SK-N-SH treated with all-trans-retinoic acid at 6 μM for 48 hours (cell line): ENCODE results near the gene INPP4B.
"Not testable (repeated sequence)": the region's sequence is repeated elsewhere in the genome, so short reads cannot be mapped to it uniquely, and the experiment has no call there.

ENCODE experiments used
- ATAC-seq: fragments of 200-7000 bp; cut with Tn5 transposase; 3 replicates; pipeline ENCODE4 v1.9.1; 2020; ENCODE audit warnings: mild to moderate bottlenecking, moderate library complexity
- ARNTL ChIP-seq: fragments of 450-650 bp; formaldehyde crosslinking; IDR thresholded peaks from 2 replicates; pipeline ENCODE4 v1.5.0; 2020; ENCODE audit warnings: low read depth, mild to moderate bottlenecking, moderate library complexity, borderline replicate concordance
- BACH2 ChIP-seq: fragments of 250-450 bp; sonication (Bioruptor Pico); IDR thresholded peaks from 2 replicates; pipeline ENCODE4 v1.9.0; 2021; ENCODE audit warnings: mild to moderate bottlenecking, borderline replicate concordance
- CREB5 ChIP-seq: fragments of 250-450 bp; sonication (Bioruptor Pico); IDR thresholded peaks from 2 replicates; pipeline ENCODE4 v1.5.1; 2020; ENCODE audit warnings: low read depth, mild to moderate bottlenecking, moderate library complexity
- CSDC2 ChIP-seq: fragments of 250-450 bp; sonication (Bioruptor Pico); IDR thresholded peaks from 2 replicates; pipeline ENCODE4 v1.5.0; 2020; ENCODE audit warnings: mild to moderate bottlenecking, moderate library complexity
- CSRNP3 ChIP-seq: fragments of 250-450 bp; sonication (Bioruptor Pico); IDR thresholded peaks from 2 replicates; pipeline ENCODE4 v1.5.1; 2021; ENCODE audit warnings: mild to moderate bottlenecking, moderate library complexity
- ESRRG ChIP-seq: fragments of 250-450 bp; sonication (Bioruptor Pico); IDR thresholded peaks from 2 replicates; pipeline ENCODE4 v1.6.1; 2021; ENCODE audit warnings: mild to moderate bottlenecking
- GLIS3 ChIP-seq: fragments of 250-450 bp; sonication (Bioruptor Pico); IDR thresholded peaks from 2 replicates; pipeline ENCODE4 v1.5.0; 2020; ENCODE audit warnings: mild to moderate bottlenecking, moderate library complexity
- ISL1 ChIP-seq: fragments of 250-450 bp; sonication (Bioruptor Pico); IDR thresholded peaks from 2 replicates; pipeline ENCODE4 v2.1.2; 2022; ENCODE audit warnings: mild to moderate bottlenecking, moderate library complexity
- OSR1 ChIP-seq: fragments of 250-450 bp; sonication (Bioruptor Pico); IDR thresholded peaks from 2 replicates; pipeline ENCODE4 v1.8.0; 2022; ENCODE audit warnings: moderate library complexity, mild to moderate bottlenecking, inconsistent platforms
- PATZ1 ChIP-seq: fragments of 250-450 bp; sonication (Bioruptor Pico); IDR thresholded peaks from 2 replicates; pipeline ENCODE4 v1.8.0; 2020; ENCODE audit warnings: mild to moderate bottlenecking, moderate library complexity, borderline replicate concordance
- POU6F1 ChIP-seq: fragments of 250-450 bp; sonication (Bioruptor Pico); IDR thresholded peaks from 2 replicates; pipeline ENCODE4 v1.8.0; 2021; ENCODE audit warnings: low read depth, mild to moderate bottlenecking, moderate library complexity, borderline replicate concordance
- PPARA ChIP-seq: fragments of 250-450 bp; sonication (Bioruptor Pico); IDR thresholded peaks from 2 replicates; pipeline ENCODE4 v1.5.0; 2020; ENCODE audit warnings: mild to moderate bottlenecking, borderline replicate concordance
- RARB ChIP-seq: fragments of 250-450 bp; sonication (Bioruptor Pico); IDR thresholded peaks from 2 replicates; pipeline ENCODE4 v1.8.0; 2021; ENCODE audit warnings: mild to moderate bottlenecking, moderate library complexity
- SNAI2 ChIP-seq: fragments of 250-450 bp; sonication (Bioruptor Pico); IDR thresholded peaks from 2 replicates; pipeline ENCODE4 v1.5.0; 2020; ENCODE audit warnings: mild to moderate bottlenecking, moderate library complexity
- TCF4 ChIP-seq: fragments of 250-450 bp; sonication (Bioruptor Pico); IDR thresholded peaks from 2 replicates; pipeline ENCODE4 v1.8.0; 2021; ENCODE audit warnings: mild to moderate bottlenecking, moderate library complexity, borderline replicate concordance
- TOX ChIP-seq: fragments of 250-450 bp; sonication (Bioruptor Pico); IDR thresholded peaks from 2 replicates; pipeline ENCODE4 v1.8.0; 2021; ENCODE audit warnings: mild to moderate bottlenecking, moderate library complexity, borderline replicate concordance
- ZC3H10 ChIP-seq: fragments of 250-450 bp; sonication (Bioruptor Pico); IDR thresholded peaks from 2 replicates; pipeline ENCODE4 v1.5.1; 2021; ENCODE audit warnings: mild to moderate bottlenecking, moderate library complexity
- ZFP3 ChIP-seq: fragments of 250-450 bp; sonication (Bioruptor Pico); IDR thresholded peaks from 2 replicates; pipeline ENCODE4 v1.5.0; 2020; ENCODE audit warnings: mild to moderate bottlenecking, moderate library complexity
- ZFP30 ChIP-seq: fragments of 450-650 bp; formaldehyde crosslinking; IDR thresholded peaks from 2 replicates; pipeline ENCODE4 v1.5.0; 2022; ENCODE audit warnings: mild to moderate bottlenecking, moderate library complexity
- ZNF565 ChIP-seq: fragments of 450-650 bp; formaldehyde crosslinking; conservative IDR thresholded peaks from 2 replicates; pipeline ENCODE4 v1.5.0; 2020; ENCODE audit warnings: low read depth, mild to moderate bottlenecking, moderate library complexity
- ZNF8 ChIP-seq: fragments of 450-650 bp; formaldehyde crosslinking; IDR thresholded peaks from 2 replicates; pipeline ENCODE4 v1.5.0; 2020; ENCODE audit warnings: mild to moderate bottlenecking, moderate library complexity

Gene INPP4B

GRCh38 chr4:142402900-142403299 lies 443.2 kb downstream of the INPP4B start:
- ATAC-seq, result no peak
- TF ChIP-seq RARB (no peak), PATZ1 (no peak), ESRRG (CRISPR knock-in tag) (no peak), ZNF8 (no peak), OSR1 (CRISPR knock-in tag) (no peak), BACH2 (CRISPR knock-in tag) (no peak), TCF4 (CRISPR knock-in tag) (no peak), PPARA (CRISPR knock-in tag) (no peak), ZC3H10 (CRISPR knock-in tag) (no peak), CSDC2 (CRISPR knock-in tag) (no peak), ZFP30 (CRISPR knock-in tag) (no peak), SNAI2 (CRISPR knock-in tag) (no peak), CREB5 (CRISPR knock-in tag) (no peak), ZNF565 (CRISPR knock-in tag) (no peak), POU6F1 (CRISPR knock-in tag) (no peak), ZFP3 (CRISPR knock-in tag) (no peak), GLIS3 (CRISPR knock-in tag) (no peak), CSRNP3 (no peak), ISL1 (CRISPR knock-in tag) (no peak)
- TF ChIP-seq, all 23 proteins: peak for 0

- no peak for ATAC-seq
- TF ChIP-seq PPARA (CRISPR knock-in tag) (no peak), BACH2 (CRISPR knock-in tag) (no peak), ZFP3 (CRISPR knock-in tag) (no peak), ZFP30 (CRISPR knock-in tag) (no peak), POU6F1 (CRISPR knock-in tag) (no peak), ZNF8 (no peak), RARB (no peak), CSDC2 (CRISPR knock-in tag) (no peak), ESRRG (CRISPR knock-in tag) (no peak), TCF4 (CRISPR knock-in tag) (no peak), ZNF565 (CRISPR knock-in tag) (no peak), CREB5 (CRISPR knock-in tag) (no peak), TOX (CRISPR knock-in tag) (no peak), CSRNP3 (no peak), SNAI2 (CRISPR knock-in tag) (no peak), GLIS3 (CRISPR knock-in tag) (no peak), OSR1 (CRISPR knock-in tag) (no peak), ARNTL (no peak)
Measured at GRCh38 chr4:142402156-142402555, 443.9 kb downstream of the INPP4B start.

GRCh38 chr4:142397364-142397991 lies 448.6 kb downstream of the INPP4B start:
- not testable (repeated sequence) for ATAC-seq
